H1 (cell line): ENCODE results near the gene ZNF423. TPM values are rescaled to one million over a fixed set of nuclear protein-coding genes. Genes with fewer than 3 reads are reported as not detected.

Source experiments
- CTCF ChIA-PET: fragments of 300-600 bp; sonication (Branson Sonifier 250); formaldehyde crosslinking; loops from one replicate; lab custom pipeline; 2021; ENCODE audit not compliant: partially characterized antibody; lab: Charles Lee
- POLR2A ChIA-PET: fragments of 300-600 bp; sonication (Branson Sonifier 250); formaldehyde crosslinking; loops from one replicate; lab custom pipeline; 2021; ENCODE audit warnings: inconsistent platforms; ENCODE audit not compliant: partially characterized antibody; lab: Charles Lee
- DNase-seq, 2 experiments: peaks; one replicate each; pipeline versions ENCODE4 v3.0.0 to v3.0.0-alpha.2; 2010 to 2022; ENCODE audit warnings: low spot score in 2 of 2, low read depth in 1 of 2, mixed read lengths in 1 of 2
- FAIRE-seq: peaks from 2 replicates; lab custom pipeline; 2011; peaks lifted over from hg19 to GRCh38; lab: Jason Lieb, UNC
- H2AFZ ChIP-seq: 2 replicates; pipeline ENCODE4 v1.8.1; 2012; ENCODE audit warnings: low read length, inconsistent platforms
- H2AK5ac ChIP-seq: 2 replicates; pipeline ENCODE4 v1.6.1; 2013; ENCODE audit warnings: low read depth, low read length
- H2BK120ac ChIP-seq: replicated peaks from 2 replicates; pipeline ENCODE3; 2013; ENCODE audit warnings: low read depth, low read length, inconsistent platforms
- H2BK12ac ChIP-seq: 2 replicates; pipeline ENCODE4 v1.6.1; 2013; ENCODE audit warnings: low read depth, low read length
- H2BK15ac ChIP-seq: 2 replicates; pipeline ENCODE4 v1.6.1; 2013; ENCODE audit warnings: low read length
- H2BK20ac ChIP-seq: 2 replicates; pipeline ENCODE4 v1.6.1; 2013; ENCODE audit warnings: low read length
- H2BK5ac ChIP-seq: 2 replicates; pipeline ENCODE4 v1.6.1; 2013; ENCODE audit warnings: low read depth, low read length
- H3K14ac ChIP-seq: 2 replicates; pipeline ENCODE4 v1.6.1; 2013; ENCODE audit warnings: inconsistent platforms; ENCODE audit not compliant: insufficient read length
- H3K18ac ChIP-seq: 2 replicates; pipeline ENCODE4 v1.6.1; 2013; ENCODE audit warnings: low read length; ENCODE audit errors: extremely low read depth
- H3K23ac ChIP-seq: 2 replicates; pipeline ENCODE4 v1.6.1; 2013; ENCODE audit warnings: inconsistent platforms; ENCODE audit not compliant: insufficient read length
- H3K23me2 ChIP-seq: 2 replicates; pipeline ENCODE4 v1.6.1; 2013; ENCODE audit warnings: low read depth, low read length
- H3K27ac ChIP-seq: 2 replicates; pipeline ENCODE4 v1.6.1; 2011; ENCODE audit warnings: low read depth, low read length, inconsistent platforms
- H3K27me3 ChIP-seq, 4 experiments: replicated peaks in 1 of 4; 1 replicate in 1 of 4; 2 replicates in 3 of 4; pipeline versions ENCODE4 v1.6.1 to v1.8.1; 2011 to 2013; ENCODE audit warnings: low read length in 3 of 4, mild to moderate bottlenecking in 3 of 4, inconsistent platforms in 2 of 4, mixed read lengths in 2 of 4, moderate library complexity in 1 of 4; ENCODE audit not compliant: control insufficient read depth in 3 of 4, insufficient read depth in 3 of 4; ENCODE audit errors: extremely low read depth in 1 of 4
- H3K36me3 ChIP-seq, 4 experiments: 2 replicates each; pipeline versions ENCODE4 v1.6.1 to v1.8.1; 2011 to 2013; ENCODE audit warnings: mild to moderate bottlenecking in 4 of 4, low read length in 3 of 4, moderate library complexity in 2 of 4, control low read depth in 1 of 4, inconsistent platforms in 1 of 4; ENCODE audit not compliant: insufficient read depth in 4 of 4, control insufficient read depth in 2 of 4
- H3K4ac ChIP-seq: replicated peaks from 2 replicates; pipeline ENCODE3; 2013; ENCODE audit warnings: low read length, low read depth, mixed read lengths, inconsistent platforms; ENCODE audit not compliant: insufficient read length
- H3K4me1 ChIP-seq, 4 experiments: replicated peaks in 1 of 4; 1 replicate in 1 of 4; 2 replicates in 3 of 4; pipeline versions ENCODE4 v1.6.1 to v1.8.1; 2011 to 2013; ENCODE audit warnings: low read length in 3 of 4, inconsistent platforms in 2 of 4, mixed read lengths in 1 of 4; ENCODE audit not compliant: insufficient read depth in 4 of 4, control insufficient read depth in 3 of 4
- H3K4me2 ChIP-seq, 2 experiments: 2 replicates each; pipeline versions ENCODE4 v1.6.1 to v1.8.1; 2011 to 2013; ENCODE audit warnings: low read depth in 2 of 2, low read length in 2 of 2, control low read depth in 1 of 2, inconsistent platforms in 1 of 2, mild to moderate bottlenecking in 1 of 2; ENCODE audit not compliant: insufficient read depth in 1 of 2
- H3K4me3 ChIP-seq, 4 experiments: fragments of 200-600, 300-600 bp in 1 of 4; sonication (generic), shearing (Covaris generic), sonication (Bioruptor Twin) in 1 of 4; 2 replicates each; pipeline versions ENCODE4 v1.5.1 to v1.8.1; 2011 to 2016; ENCODE audit warnings: low read length in 4 of 4, low read depth in 3 of 4, control low read depth in 2 of 4, inconsistent platforms in 2 of 4, mild to moderate bottlenecking in 2 of 4, mixed read lengths in 1 of 4, moderate library complexity in 1 of 4; ENCODE audit not compliant: insufficient read depth in 2 of 4; ENCODE audit errors: extremely low read depth in 1 of 4
- H3K56ac ChIP-seq: replicated peaks from 2 replicates; pipeline ENCODE3; 2013; ENCODE audit warnings: low read depth, mild to moderate bottlenecking, mixed read lengths, low read length, inconsistent platforms; ENCODE audit not compliant: insufficient read length
- H3K79me1 ChIP-seq: 2 replicates; pipeline ENCODE4 v1.6.1; 2013; ENCODE audit warnings: low read depth, low read length, control low read depth
- H3K79me2 ChIP-seq, 2 experiments: 2 replicates each; pipeline versions ENCODE4 v1.6.1 to v1.8.1; 2012 to 2013; ENCODE audit warnings: low read length in 2 of 2, mild to moderate bottlenecking in 2 of 2, inconsistent platforms in 1 of 2; ENCODE audit not compliant: insufficient read depth in 2 of 2, control insufficient read depth in 1 of 2
- H3K9ac ChIP-seq, 4 experiments: replicated peaks in 1 of 4; 1 replicate in 1 of 4; 2 replicates in 3 of 4; pipeline versions ENCODE4 v1.6.1 to v1.8.1; 2011 to 2013; ENCODE audit warnings: low read depth in 3 of 4, low read length in 3 of 4, control low read depth in 2 of 4, mild to moderate bottlenecking in 2 of 4, moderate library complexity in 2 of 4, inconsistent platforms in 1 of 4; ENCODE audit errors: extremely low read depth in 1 of 4
- H3K9me3 ChIP-seq, 2 experiments: 2 replicates each; pipeline versions ENCODE4 v1.6.1 to v1.8.1; 2012 to 2013; ENCODE audit warnings: mild to moderate bottlenecking in 2 of 2, moderate library complexity in 2 of 2, control low read depth in 1 of 2, inconsistent platforms in 1 of 2, low read depth in 1 of 2, low read length in 1 of 2, mixed read lengths in 1 of 2; ENCODE audit not compliant: insufficient read depth in 2 of 2
- H4K20me1 ChIP-seq, 2 experiments: replicated peaks in 1 of 2; 2 replicates each; pipeline versions ENCODE3 to v1.8.1; 2011 to 2013; ENCODE audit warnings: inconsistent platforms in 2 of 2, low read length in 2 of 2, mild to moderate bottlenecking in 1 of 2; ENCODE audit not compliant: insufficient read depth in 2 of 2, control insufficient read depth in 1 of 2
- H4K5ac ChIP-seq: 2 replicates; pipeline ENCODE4 v1.6.1; 2013; ENCODE audit warnings: low read length, low read depth, mixed read lengths, inconsistent platforms; ENCODE audit not compliant: insufficient read length
- H4K8ac ChIP-seq: 2 replicates; pipeline ENCODE4 v1.8.0; 2013; ENCODE audit warnings: mild to moderate bottlenecking, moderate library complexity, low read length, inconsistent platforms; ENCODE audit not compliant: insufficient read depth; ENCODE audit errors: extremely low read depth
- H4K91ac ChIP-seq: replicated peaks from 2 replicates; pipeline ENCODE3; 2013; ENCODE audit warnings: low read length, mixed read lengths, inconsistent platforms; ENCODE audit not compliant: insufficient read length
- BRCA1 ChIP-seq: IDR thresholded peaks from 2 replicates; pipeline ENCODE4 v1.6.1; 2012; ENCODE audit warnings: low read depth, low read length, improper control_type of control experiment
- CTBP2 ChIP-seq: IDR thresholded peaks from 2 replicates; pipeline ENCODE4 v1.7.0; 2011; ENCODE audit warnings: borderline replicate concordance, mild to moderate bottlenecking, moderate library complexity, mixed read lengths, low read length; ENCODE audit not compliant: insufficient read depth, insufficient read length
- JUND ChIP-seq: IDR thresholded peaks from 2 replicates; pipeline ENCODE4 v1.6.1; 2011; ENCODE audit warnings: mild to moderate bottlenecking, improper control_type of control experiment, low read length
- PHF8 ChIP-seq: fragments of 200-600 bp; sonication (generic); conservative IDR thresholded peaks from 2 replicates; pipeline ENCODE4 v1.7.1; 2012; ENCODE audit warnings: low read depth, mild to moderate bottlenecking, inconsistent platforms, low read length, moderate library complexity
- POLR2AphosphoS5 ChIP-seq: IDR thresholded peaks from 2 replicates; pipeline ENCODE4 v1.6.1; 2011; ENCODE audit warnings: low read depth, low read length
- SIN3A ChIP-seq, 2 experiments: IDR thresholded peaks in 1 of 2; conservative IDR thresholded peaks in 1 of 2; 2 replicates each; pipeline ENCODE4 v1.6.1; 2011 to 2012; ENCODE audit warnings: low read length in 2 of 2, improper control_type of control experiment in 1 of 2, low read depth in 1 of 2, mild to moderate bottlenecking in 1 of 2
- SP1 ChIP-seq: IDR thresholded peaks from 2 replicates; pipeline ENCODE4 v1.6.1; 2011; ENCODE audit warnings: low read depth, low read length
- WGBS, 2 experiments: shearing (Covaris generic) in 1 of 2; methylation state at CpG; one replicate each; pipeline versions ENCODE4 v1.1.6 to v1.1.7; 2013 to 2015; ENCODE audit warnings: low lambda C conversion rate in 2 of 2, mixed read lengths in 2 of 2, inconsistent platforms in 1 of 2, low coverage in 1 of 2, missing lambda C conversion rate in 1 of 2; ENCODE audit not compliant: insufficient replicate concordance in 2 of 2, insufficient coverage in 1 of 2, insufficient read length in 1 of 2; ENCODE audit errors: extremely low coverage in 1 of 2, missing lambda C conversion rate in 1 of 2; 5-methylcytosine and 5-hydroxymethylcytosine counted together
- polyA plus RNA-seq, 7 experiments: library from polyadenylated mRNA; depleted of rRNA in 3 of 7; stranded (reverse) in 5 of 7; unstranded in 2 of 7; fragments of >200 nt in 5 of 7; fragments of 200-250 nt in 2 of 7; gene quantifications; 1 replicate in 5 of 7; 2 replicates in 1 of 7; 4 replicates in 1 of 7; pipeline versions ENCODE4 v1.2.1 to v1.2.3, GENCODE V29; 2011 to 2013; ENCODE audit warnings: missing spikeins in 2 of 7, mixed read lengths in 2 of 7
- total RNA-seq: library from RNA; stranded (reverse); fragmentation: NEBNext Ultra II Directional; extraction: Animal tissue kit (Norgen Biotek cat#: 25700); gene quantifications from 2 replicates; pipeline ENCODE4 v1.2.1, GENCODE V29; 2021
- TF ChIP-seq, protein P1 (sequence below), 3 experiments: IDR thresholded peaks; 1 replicate in 2 of 3; 2 replicates in 1 of 3; pipeline versions ENCODE4 v1.5.1 to v1.6.1; 2011; ENCODE audit warnings: low read length in 3 of 3, mild to moderate bottlenecking in 3 of 3, inconsistent platforms in 2 of 3, low read depth in 1 of 3, moderate library complexity in 1 of 3; ENCODE audit not compliant: insufficient read depth in 1 of 3; ENCODE audit errors: control extremely low read depth in 1 of 3
- TF ChIP-seq, protein P2 (sequence below): IDR thresholded peaks from 2 replicates; pipeline ENCODE4 v1.6.1; 2011; ENCODE audit warnings: low read depth, mild to moderate bottlenecking, low read length; ENCODE audit not compliant: insufficient read depth

Gene ZNF423
- total and polyA plus RNA-seq, 2 of the 8 experiments (the other 6 are each of a cell fraction or from before 2014, with no cell fraction given) = 38.2 to 52.3 TPM

DNA sequence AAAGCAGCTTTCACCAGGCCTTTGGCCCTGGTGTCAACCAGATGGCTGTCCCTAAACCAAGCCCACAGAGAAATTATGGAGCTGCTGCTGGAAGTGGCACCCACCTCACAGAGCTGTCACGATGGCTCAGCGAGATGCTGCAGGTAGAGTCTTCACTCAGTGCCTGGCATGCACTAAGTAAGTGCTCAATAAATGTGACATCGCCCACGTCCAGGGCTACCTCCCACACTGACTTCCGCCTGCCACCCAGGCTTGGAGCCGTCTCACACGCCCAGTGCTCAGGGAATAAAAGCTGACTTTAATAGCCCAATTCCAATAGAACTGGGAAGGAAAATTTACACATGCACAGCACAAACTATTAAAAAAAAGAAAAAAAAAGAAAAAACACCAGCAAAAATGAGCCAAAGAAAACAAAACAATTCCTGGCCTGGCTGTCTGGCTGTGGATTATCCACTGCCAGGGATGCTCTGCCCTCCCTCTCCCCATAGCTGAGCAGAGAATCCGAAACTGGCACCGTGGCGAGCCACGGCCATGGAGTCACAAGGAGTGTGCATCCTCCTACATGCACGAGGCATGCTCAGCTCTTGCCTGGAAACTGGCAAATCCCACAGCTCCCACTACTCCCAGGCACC, 68.9 kb downstream of the ZNF423 start:
- Histone ChIP-seq H3K14ac (no peak overlapping the region), H2BK20ac (no peak overlapping the region), H2BK15ac (no peak overlapping the region), H4K91ac (no peak overlapping the region), H3K9me3 (no peaks in the 10 kb centered on the region), H3K79me2 (peaks cover 0 to 16% of the 10 kb centered on the region in 2 experiments; a peak in 2 of 4 replicates), H3K23me2 (peaks cover 1% of the 10 kb centered on the region; the same call in 1 of the 2 replicates), H3K4me3 (no peak overlapping the region), H3K18ac (no peak overlapping the region), H3K56ac (no peak overlapping the region), H2BK5ac (no peak overlapping the region), H3K4ac (no peak overlapping the region), H2AK5ac (no peak overlapping the region), H3K27me3 (no peaks in the 10 kb centered on the region), H3K27ac (no peak overlapping the region), H4K20me1 (peaks cover 6 to 7% of the 10 kb centered on the region in 2 experiments), H4K8ac (no peak overlapping the region), H3K9ac (no peak overlapping the region), H3K4me2 (no peak overlapping the region), H2BK120ac (no peak overlapping the region), H3K79me1 (peaks cover 7% of the 10 kb centered on the region), H2AFZ (no peak overlapping the region), H3K23ac (no peak overlapping the region), H4K5ac (no peak overlapping the region), H3K4me1 (peaks cover 0 to 4% (median 2%) of the 10 kb centered on the region in 4 experiments; a peak in 4 of 7 replicates), H3K36me3 (peaks cover 0 to under 1% (median 0%) of the 10 kb centered on the region in 4 experiments; a peak in 2 of 8 replicates), H2BK12ac (no peak overlapping the region)
- ChIA-PET POLR2A (interaction anchor here (0.9 kb wide), 2 partner anchors 11 kb away, joined by 3 read pairs; no protein-coding TSS in a partner anchor), CTCF (interaction anchor here (0.8 to 4.1 kb wide), 9 partner anchors 9 to 230 kb away, joined by 3 to 25 read pairs (median 3); no protein-coding TSS in a partner anchor)
- DNase-seq = no peak
- no peak for FAIRE-seq
- 94% methylated on average over 12 of the region's 12 CpGs; no CpG with 5 or more reads in 1 of the 2 experiments for WGBS, 2 experiments
- TF ChIP-seq BRCA1 (no peak), SP1 (no peak), JUND (no peak), PHF8 (no peak), CTBP2 (no peak), POLR2AphosphoS5 (no peak), SIN3A (conservative IDR thresholded peaks at IDR 0.05 in 1 of 2, IDR thresholded peaks at IDR 0.05 in 1 of 2; ENCODE audit: low read depth in 1 of 2, low read length in 2 of 2) (no peak)
- TF ChIP-seq, protein P1, sequence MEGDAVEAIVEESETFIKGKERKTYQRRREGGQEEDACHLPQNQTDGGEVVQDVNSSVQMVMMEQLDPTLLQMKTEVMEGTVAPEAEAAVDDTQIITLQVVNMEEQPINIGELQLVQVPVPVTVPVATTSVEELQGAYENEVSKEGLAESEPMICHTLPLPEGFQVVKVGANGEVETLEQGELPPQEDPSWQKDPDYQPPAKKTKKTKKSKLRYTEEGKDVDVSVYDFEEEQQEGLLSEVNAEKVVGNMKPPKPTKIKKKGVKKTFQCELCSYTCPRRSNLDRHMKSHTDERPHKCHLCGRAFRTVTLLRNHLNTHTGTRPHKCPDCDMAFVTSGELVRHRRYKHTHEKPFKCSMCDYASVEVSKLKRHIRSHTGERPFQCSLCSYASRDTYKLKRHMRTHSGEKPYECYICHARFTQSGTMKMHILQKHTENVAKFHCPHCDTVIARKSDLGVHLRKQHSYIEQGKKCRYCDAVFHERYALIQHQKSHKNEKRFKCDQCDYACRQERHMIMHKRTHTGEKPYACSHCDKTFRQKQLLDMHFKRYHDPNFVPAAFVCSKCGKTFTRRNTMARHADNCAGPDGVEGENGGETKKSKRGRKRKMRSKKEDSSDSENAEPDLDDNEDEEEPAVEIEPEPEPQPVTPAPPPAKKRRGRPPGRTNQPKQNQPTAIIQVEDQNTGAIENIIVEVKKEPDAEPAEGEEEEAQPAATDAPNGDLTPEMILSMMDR (IDR thresholded peaks at IDR 0.05; ENCODE audit: control extremely low read depth in 1 of 3, insufficient read depth in 1 of 3, low read depth in 1 of 3, low read length in 3 of 3) = no peak
- TF ChIP-seq, protein P2, sequence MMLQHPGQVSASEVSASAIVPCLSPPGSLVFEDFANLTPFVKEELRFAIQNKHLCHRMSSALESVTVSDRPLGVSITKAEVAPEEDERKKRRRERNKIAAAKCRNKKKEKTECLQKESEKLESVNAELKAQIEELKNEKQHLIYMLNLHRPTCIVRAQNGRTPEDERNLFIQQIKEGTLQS = no peak
